22Rv1 (cell line): ENCODE measurements around the gene FAAP100.

Experiments
- ZFX ChIP-seq: fragments of 450-650 bp; IDR thresholded peaks from 2 replicates; pipeline ENCODE4 v1.6.1; 2017; ENCODE audit warnings: antibody characterized with exemption, borderline replicate concordance
- TF ChIP-seq, protein P1 (sequence below): fragments of 450-650 bp; IDR thresholded peaks from 2 replicates; pipeline ENCODE4 v1.5.1; 2017; ENCODE audit warnings: mild to moderate bottlenecking

DNA sequence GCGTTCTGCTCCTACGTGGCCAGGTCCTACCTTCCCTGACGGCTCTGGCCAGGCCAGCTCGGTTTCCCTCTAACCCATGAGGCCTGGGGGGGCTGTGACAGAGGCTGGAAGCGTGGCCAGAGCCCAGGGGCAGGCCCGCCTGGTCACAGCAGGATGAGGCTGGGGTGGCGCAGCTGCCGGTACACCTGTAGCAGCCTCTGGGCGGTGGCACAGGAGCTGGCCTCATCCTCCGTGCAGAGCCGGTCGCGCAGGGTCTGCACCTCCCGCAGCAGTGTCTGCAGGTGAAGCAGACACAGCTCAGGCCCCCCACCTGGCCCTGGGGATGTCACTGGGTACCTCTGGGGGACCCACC lies 11.5 kb downstream of the FAAP100 start:
- TF ChIP-seq, protein P1, sequence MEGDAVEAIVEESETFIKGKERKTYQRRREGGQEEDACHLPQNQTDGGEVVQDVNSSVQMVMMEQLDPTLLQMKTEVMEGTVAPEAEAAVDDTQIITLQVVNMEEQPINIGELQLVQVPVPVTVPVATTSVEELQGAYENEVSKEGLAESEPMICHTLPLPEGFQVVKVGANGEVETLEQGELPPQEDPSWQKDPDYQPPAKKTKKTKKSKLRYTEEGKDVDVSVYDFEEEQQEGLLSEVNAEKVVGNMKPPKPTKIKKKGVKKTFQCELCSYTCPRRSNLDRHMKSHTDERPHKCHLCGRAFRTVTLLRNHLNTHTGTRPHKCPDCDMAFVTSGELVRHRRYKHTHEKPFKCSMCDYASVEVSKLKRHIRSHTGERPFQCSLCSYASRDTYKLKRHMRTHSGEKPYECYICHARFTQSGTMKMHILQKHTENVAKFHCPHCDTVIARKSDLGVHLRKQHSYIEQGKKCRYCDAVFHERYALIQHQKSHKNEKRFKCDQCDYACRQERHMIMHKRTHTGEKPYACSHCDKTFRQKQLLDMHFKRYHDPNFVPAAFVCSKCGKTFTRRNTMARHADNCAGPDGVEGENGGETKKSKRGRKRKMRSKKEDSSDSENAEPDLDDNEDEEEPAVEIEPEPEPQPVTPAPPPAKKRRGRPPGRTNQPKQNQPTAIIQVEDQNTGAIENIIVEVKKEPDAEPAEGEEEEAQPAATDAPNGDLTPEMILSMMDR: no peak
- TF ChIP-seq ZFX: no peak
